Naive thymus-derived CD4-positive, alpha-beta T cell (primary cell): ENCODE data around the gene MLST8. TPM values are rescaled to one million over a fixed set of nuclear protein-coding genes. Genes with fewer than 3 reads are reported as not detected.

Experiments
- ATAC-seq: fragments of 150-1000 bp; cut with Tn5 transposase; 2 replicates; pipeline ENCODE4 v1.10.0; 2021; ENCODE audit warnings: mild to moderate bottlenecking, moderate library complexity
- CTCF ChIA-PET: fragments of 350-600 bp; sonication (Branson Sonifier 250); formaldehyde crosslinking; loops from one replicate; lab custom pipeline; 2021; ENCODE audit warnings: antibody characterized with exemption; lab: Charles Lee
- POLR2A ChIA-PET: fragments of 350-600 bp; sonication (Branson Sonifier 250); formaldehyde crosslinking; loops from one replicate; lab custom pipeline; 2021; ENCODE audit warnings: antibody characterized with exemption, inconsistent platforms; lab: Charles Lee
- DNase-seq, 9 donors: peaks; one replicate each; pipeline versions ENCODE4 v3.0.0 to v3.0.0-alpha.2; 2020 to 2022; ENCODE audit warnings: mixed read lengths in 1 of 9
- H3K27ac ChIP-seq: one replicate; pipeline ENCODE4 v1.7.0; 2013; ENCODE audit warnings: mild to moderate bottlenecking, low read depth, low read length, moderate library complexity
- H3K27me3 ChIP-seq, 2 donors: one replicate each; pipeline ENCODE4 v1.7.0; 2013; ENCODE audit warnings: low read length in 2 of 2, mild to moderate bottlenecking in 2 of 2, moderate library complexity in 2 of 2; ENCODE audit not compliant: control insufficient read depth in 2 of 2, insufficient read depth in 2 of 2
- H3K36me3 ChIP-seq, 3 experiments: 1 replicate in 2 of 3; 2 replicates in 1 of 3; pipeline ENCODE4 v1.7.0; 2013; ENCODE audit warnings: low read length in 3 of 3, mild to moderate bottlenecking in 3 of 3, moderate library complexity in 1 of 3; ENCODE audit not compliant: insufficient read depth in 3 of 3, control insufficient read depth in 2 of 3
- H3K4me1 ChIP-seq, 2 donors: one replicate each; pipeline ENCODE4 v1.7.0; 2013; ENCODE audit warnings: low read length in 2 of 2, mild to moderate bottlenecking in 2 of 2, moderate library complexity in 1 of 2; ENCODE audit not compliant: control insufficient read depth in 2 of 2, insufficient read depth in 2 of 2
- H3K4me3 ChIP-seq: 2 replicates; pipeline ENCODE4 v1.7.0; 2013; ENCODE audit warnings: mild to moderate bottlenecking, low read length
- H3K9me3 ChIP-seq, 3 experiments: 1 replicate in 2 of 3; 2 replicates in 1 of 3; pipeline ENCODE4 v1.7.0; 2013; ENCODE audit warnings: low read length in 3 of 3; ENCODE audit not compliant: control insufficient read depth in 2 of 3
- H3K27ac Mint-ChIP-seq, 9 donors: one replicate each; pipeline ENCODE4 v1.8.0; 2020 to 2022; ENCODE audit warnings: mixed read lengths in 9 of 9, mild to moderate bottlenecking in 8 of 9, moderate library complexity in 5 of 9, inconsistent platforms in 2 of 9
- H3K27me3 Mint-ChIP-seq, 5 donors: one replicate each; pipeline ENCODE4 v1.8.0; 2021 to 2022; ENCODE audit warnings: mixed read lengths in 5 of 5, mild to moderate bottlenecking in 1 of 5
- H3K36me3 Mint-ChIP-seq, 5 donors: one replicate each; pipeline ENCODE4 v1.8.0; 2020 to 2022; ENCODE audit warnings: mixed read lengths in 5 of 5, mild to moderate bottlenecking in 3 of 5, inconsistent platforms in 1 of 5
- H3K4me1 Mint-ChIP-seq, 7 donors: one replicate each; pipeline ENCODE4 v1.8.0; 2020 to 2022; ENCODE audit warnings: mixed read lengths in 7 of 7, mild to moderate bottlenecking in 3 of 7, inconsistent platforms in 1 of 7
- H3K4me3 Mint-ChIP-seq, 10 donors: one replicate each; pipeline ENCODE4 v1.8.0; 2020 to 2022; ENCODE audit warnings: mild to moderate bottlenecking in 10 of 10, mixed read lengths in 10 of 10, moderate library complexity in 6 of 10, inconsistent platforms in 2 of 10
- H3K9me3 Mint-ChIP-seq, 11 donors: one replicate each; pipeline ENCODE4 v1.8.0; 2020 to 2022; ENCODE audit warnings: mixed read lengths in 11 of 11, mild to moderate bottlenecking in 4 of 11, inconsistent platforms in 1 of 11, moderate library complexity in 1 of 11
- intact Hi-C, 2 donors: fragments of 100-400 bp; cut with micrococcal nuclease; formaldehyde crosslinking; loops; one replicate each; pipeline ENCODE4 v1.15.1; 2023
- polyA plus RNA-seq, 2 donors: library from polyadenylated mRNA; unstranded; fragments of 300-500 nt; fragmentation: Illumina TruSeq; gene quantifications; one replicate each; pipeline ENCODE4 v1.2.3, GENCODE V29; 2021
- total RNA-seq, 6 experiments: library from RNA in 5 of 6; stranded (reverse) in 5 of 6; gene quantifications; 1 replicate in 5 of 6; 2 replicates in 1 of 6; pipeline ENCODE4 v1.2.3 and lab custom pipeline; 2021 to 2026

The MLST8 gene
- total and polyA plus RNA-seq, 7 experiments from 2014 or later: 20.7 to 41.2 (median 35.5) TPM

DNA sequence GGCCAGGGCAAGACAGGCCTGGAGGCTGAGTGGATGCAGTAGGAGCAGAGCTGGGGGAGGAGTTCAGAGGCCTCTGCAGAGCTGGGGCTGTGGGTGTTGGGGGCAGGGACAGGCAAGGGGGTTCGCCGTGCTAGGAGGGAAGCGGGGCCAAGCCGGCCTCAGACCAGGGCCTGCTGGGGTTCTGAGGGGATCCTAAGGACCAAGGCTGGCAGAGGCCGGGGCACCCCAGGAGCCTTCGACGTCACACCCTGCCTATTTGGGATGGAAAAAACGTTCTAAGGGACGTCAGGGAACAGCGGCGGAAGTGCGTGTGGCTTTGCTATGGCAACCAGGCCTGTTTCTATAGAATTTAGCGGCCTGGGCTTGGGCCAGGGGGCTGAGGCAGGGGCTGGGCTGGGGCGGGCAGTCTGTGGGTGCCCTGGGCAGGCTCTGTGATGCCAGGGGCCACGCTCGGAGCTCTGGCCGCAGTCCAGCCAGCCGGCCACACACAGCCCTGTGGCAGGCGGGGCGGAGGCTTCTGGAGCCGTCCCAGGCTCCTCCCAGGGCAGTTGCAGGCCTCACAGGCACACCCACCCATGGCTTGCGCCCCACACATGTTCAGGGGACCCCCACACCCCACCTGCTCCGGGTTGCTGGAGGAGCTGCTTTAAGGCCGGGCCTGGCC, 45.9 kb upstream of the MLST8 start:
- intact Hi-C loops: loop anchor here (5.0 to 10.0 kb wide), 10 partner anchors 48 to 852 kb away; partner anchors contain the start of genes NUBP2 (in 2 of the 2), SPSB3 (in 2 of the 2), CCNF (in 1 of the 2) and E4F1 (in 1 of the 2)
- Mint-ChIP-seq H3K4me1 (peaks cover 20 to 37% (median 27%) of the 10 kb centered on the region in 7 donors), H3K36me3 (peaks cover 0 to 12% (median 0%) of the 10 kb centered on the region in 5 donors), H3K27ac (peak overlapping the region in 2 of 9 donors; percentile 19), H3K4me3 (no peak overlapping the region), H3K27me3 (no peaks in the 10 kb centered on the region), H3K9me3 (no peaks in the 10 kb centered on the region)
- ChIA-PET CTCF (no interaction called here), POLR2A (no interaction called here)
- Histone ChIP-seq H3K27ac (no peak overlapping the region), H3K27me3 (no peaks in the 10 kb centered on the region), H3K4me1 (peaks cover under 1 to 22% of the 10 kb centered on the region in 2 donors), H3K9me3 (no peaks in the 10 kb centered on the region), H3K36me3 (no peaks in the 10 kb centered on the region), H3K4me3 (no peak overlapping the region)
- no peak for DNase-seq
- no peak for ATAC-seq

DNA sequence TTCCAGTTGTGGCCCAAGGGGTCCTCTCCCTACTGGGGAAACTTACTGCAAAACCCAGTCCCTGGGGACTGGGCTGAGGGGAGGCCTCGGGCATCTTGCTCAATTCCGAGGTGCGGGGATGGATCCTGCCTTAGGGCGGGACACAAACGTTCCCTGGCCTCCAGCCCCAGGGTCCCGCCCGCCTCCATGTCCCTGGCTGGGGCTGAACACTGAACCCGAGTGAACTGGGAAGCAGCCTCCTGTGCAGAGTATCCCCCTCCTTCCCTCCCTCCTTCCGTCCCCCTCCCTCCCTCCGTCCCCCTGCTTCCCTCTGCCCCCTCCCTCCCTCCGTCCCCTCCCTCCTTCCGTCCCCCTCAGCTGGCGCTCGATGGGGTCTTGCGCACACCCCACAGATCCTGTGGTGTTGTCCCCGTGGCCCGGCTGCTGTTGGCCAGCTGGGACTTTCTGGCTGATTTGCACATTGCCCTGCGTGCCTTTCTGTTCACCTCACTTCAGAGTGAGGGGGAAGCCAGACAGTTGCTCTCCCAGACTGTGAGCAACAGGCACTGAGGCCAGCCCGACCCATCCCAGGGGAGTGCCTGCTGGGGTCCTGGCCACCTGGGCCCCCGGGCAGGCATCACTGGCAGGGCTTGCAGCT, 44.2 kb upstream of the MLST8 start:
- no peak overlapping the region for H3K27ac ChIP-seq
- H3K27me3 ChIP-seq: no peaks in the 10 kb centered on the region
- Mint-ChIP-seq H3K27me3 (no peaks in the 10 kb centered on the region), H3K36me3 (peaks cover 0 to 10% (median 0%) of the 10 kb centered on the region in 5 donors), H3K27ac (no peak overlapping the region), H3K4me3 (no peak overlapping the region), H3K9me3 (no peaks in the 10 kb centered on the region), H3K4me1 (peaks cover 14 to 25% (median 20%) of the 10 kb centered on the region in 7 donors)
- intact Hi-C loops: no loop called here
- no peak for ATAC-seq
- H3K4me3 ChIP-seq: no peak overlapping the region
- ChIA-PET POLR2A (interaction anchor here (1.3 kb wide), 1 partner anchor 9 kb away, joined by 3 read pairs; no protein-coding TSS in a partner anchor), CTCF (no interaction called here)
- H3K36me3 ChIP-seq: peaks cover 0 to 5% (median 3%) of the 10 kb centered on the region in 3 experiments
- no peak for DNase-seq
- peaks cover 0 to 14% of the 10 kb centered on the region in 2 donors for H3K4me1 ChIP-seq
- H3K9me3 ChIP-seq: no peaks in the 10 kb centered on the region

DNA sequence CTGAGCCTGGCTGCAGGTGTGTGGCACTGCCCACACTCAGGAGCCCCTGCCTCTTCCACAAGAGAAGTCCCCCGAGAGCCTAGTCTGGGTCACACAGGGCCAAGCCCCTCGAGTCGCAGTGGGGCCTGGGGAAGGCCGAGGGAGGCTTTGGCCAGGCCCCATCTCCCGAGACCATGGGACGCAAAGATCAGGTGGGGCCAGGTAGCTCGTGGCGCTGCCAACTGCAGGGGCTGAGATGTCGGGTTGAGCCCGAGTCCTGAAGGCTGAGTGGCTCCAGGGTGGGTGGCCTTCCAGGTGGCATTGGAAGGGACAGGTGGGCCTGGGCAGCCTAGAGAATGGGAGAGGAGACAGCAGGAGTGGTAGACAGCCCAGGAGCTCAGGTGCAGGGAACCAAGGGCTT, 43.3 kb upstream of the MLST8 start:
- ATAC-seq (no peak), DNase-seq (no peak)
- Mint-ChIP-seq H3K4me1 (peaks cover 6 to 16% (median 13%) of the 10 kb centered on the region in 7 donors), H3K36me3 (peaks cover 0 to 13% (median 0%) of the 10 kb centered on the region in 5 donors), H3K9me3 (no peaks in the 10 kb centered on the region), H3K27ac (peak overlapping the region in 1 of 9 donors; percentile 51), H3K27me3 (no peaks in the 10 kb centered on the region), H3K4me3 (no peak overlapping the region)
- peaks cover 0 to 7% of the 10 kb centered on the region in 2 donors for H3K4me1 ChIP-seq
- intact Hi-C loops: no loop called here
- no peak overlapping the region for H3K4me3 ChIP-seq
- H3K9me3 ChIP-seq: no peaks in the 10 kb centered on the region
- H3K36me3 ChIP-seq: peaks cover 0 to 14% (median 3%) of the 10 kb centered on the region in 3 experiments
- ChIA-PET POLR2A (interaction anchor here (1.3 kb wide), 1 partner anchor 10 kb away, joined by 3 read pairs; no protein-coding TSS in a partner anchor), CTCF (interaction anchor here (1.0 kb wide), 1 partner anchor 158 kb away, joined by 3 read pairs; no protein-coding TSS in a partner anchor)
- H3K27ac ChIP-seq: no peak overlapping the region
- H3K27me3 ChIP-seq: no peaks in the 10 kb centered on the region

DNA sequence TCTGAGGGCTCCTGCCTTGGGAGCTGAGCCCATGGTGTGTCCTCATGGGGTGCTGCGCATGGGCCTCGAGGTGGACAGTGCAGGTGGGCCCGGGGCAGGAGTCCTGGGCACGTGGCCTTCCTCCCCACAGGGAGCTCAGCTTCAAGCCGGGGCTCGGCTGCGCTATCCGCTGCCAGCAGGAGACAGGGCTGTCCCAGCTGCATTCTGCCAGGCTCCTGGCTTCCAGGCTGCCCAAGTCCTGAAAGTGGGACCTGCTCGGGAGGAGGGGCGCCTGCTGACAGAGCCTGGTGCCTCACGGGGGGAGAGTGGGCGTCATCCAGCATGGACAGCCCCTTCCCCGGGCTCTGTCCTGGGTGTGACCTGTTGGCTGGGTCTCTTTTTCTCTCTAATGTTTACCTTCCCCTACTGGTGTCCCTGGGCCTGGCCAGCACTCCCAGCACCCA, 42.6 kb upstream of the MLST8 start:
- ChIA-PET CTCF (interaction anchor here (1.0 kb wide), 1 partner anchor 159 kb away, joined by 3 read pairs; no protein-coding TSS in a partner anchor), POLR2A (no interaction called here)
- Mint-ChIP-seq H3K9me3 (no peaks in the 10 kb centered on the region), H3K27ac (no peak overlapping the region), H3K4me3 (no peak overlapping the region), H3K4me1 (peaks cover 0 to 8% (median 6%) of the 10 kb centered on the region in 7 donors), H3K36me3 (peaks cover 0 to 13% (median 0%) of the 10 kb centered on the region in 5 donors), H3K27me3 (no peaks in the 10 kb centered on the region)
- Histone ChIP-seq H3K27ac (no peak overlapping the region), H3K27me3 (no peaks in the 10 kb centered on the region), H3K4me1 (no peaks in the 10 kb centered on the region), H3K4me3 (no peak overlapping the region), H3K36me3 (peaks cover 0 to 22% (median 3%) of the 10 kb centered on the region in 3 experiments), H3K9me3 (no peaks in the 10 kb centered on the region)
- no peak for DNase-seq
- intact Hi-C loops: no loop called here
- ATAC-seq: no peak

DNA sequence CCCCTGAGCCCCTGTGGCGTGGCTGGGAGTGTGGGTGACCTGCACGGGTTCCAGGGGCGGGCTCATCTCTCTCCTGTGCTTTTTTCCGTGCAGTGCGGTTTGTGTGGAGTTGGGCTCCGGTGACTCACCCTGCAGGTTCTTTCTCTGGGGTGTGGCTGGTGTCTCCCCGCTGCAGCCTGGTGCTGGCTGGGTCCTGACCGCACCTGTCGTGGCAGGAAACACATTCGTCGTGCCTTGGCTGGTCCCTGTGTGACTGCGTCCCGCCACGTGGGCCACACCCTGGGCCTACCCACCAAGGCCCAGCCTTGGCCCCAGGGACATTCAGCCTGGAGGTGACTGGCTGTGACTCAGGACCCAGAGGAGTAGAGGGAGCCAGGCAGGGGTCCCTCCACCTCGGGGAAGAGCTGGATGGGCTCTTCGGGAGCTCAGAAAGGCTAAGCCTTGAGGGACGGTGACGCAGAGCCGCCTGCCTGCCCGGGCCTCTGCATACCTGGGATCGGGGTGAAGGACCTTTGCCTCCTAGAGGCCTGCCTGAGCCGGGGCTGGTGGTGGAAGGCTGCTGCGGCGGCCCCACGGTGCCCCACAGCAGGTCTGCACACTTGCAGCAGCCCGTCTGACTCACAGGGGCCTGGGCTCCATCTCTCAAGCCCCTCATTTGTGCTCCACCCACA, 41.9 kb upstream of the MLST8 start:
- peak overlapping the region in 2 of 9 donors; percentile 4 to 19 for H3K27ac Mint-ChIP-seq
- H3K27me3 ChIP-seq: no peaks in the 10 kb centered on the region
- no peaks in the 10 kb centered on the region for H3K9me3 ChIP-seq
- H3K9me3 Mint-ChIP-seq: no peaks in the 10 kb centered on the region
- H3K27me3 Mint-ChIP-seq: no peaks in the 10 kb centered on the region
- intact Hi-C loops: no loop called here
- ATAC-seq (no peak), DNase-seq (no peak)
- H3K4me1 Mint-ChIP-seq: peaks cover 0 to 8% (median 0%) of the 10 kb centered on the region in 7 donors
- H3K36me3 Mint-ChIP-seq: peaks cover 0 to 13% (median 0%) of the 10 kb centered on the region in 5 donors
- ChIA-PET POLR2A (interaction anchor here (0.6 kb wide), 1 partner anchor 8 kb away, joined by 3 read pairs; the partner anchor contains the start of gene TRAF7), CTCF (interaction anchor here (0.6 kb wide), 1 partner anchor 1135 kb away, joined by 4 read pairs; no protein-coding TSS in a partner anchor)
- H3K4me1 ChIP-seq: no peaks in the 10 kb centered on the region
- H3K36me3 ChIP-seq: peaks cover 0 to 28% (median 3%) of the 10 kb centered on the region in 3 experiments
- no peak overlapping the region for H3K27ac ChIP-seq
- no peak overlapping the region for H3K4me3 Mint-ChIP-seq
- no peak overlapping the region for H3K4me3 ChIP-seq

DNA sequence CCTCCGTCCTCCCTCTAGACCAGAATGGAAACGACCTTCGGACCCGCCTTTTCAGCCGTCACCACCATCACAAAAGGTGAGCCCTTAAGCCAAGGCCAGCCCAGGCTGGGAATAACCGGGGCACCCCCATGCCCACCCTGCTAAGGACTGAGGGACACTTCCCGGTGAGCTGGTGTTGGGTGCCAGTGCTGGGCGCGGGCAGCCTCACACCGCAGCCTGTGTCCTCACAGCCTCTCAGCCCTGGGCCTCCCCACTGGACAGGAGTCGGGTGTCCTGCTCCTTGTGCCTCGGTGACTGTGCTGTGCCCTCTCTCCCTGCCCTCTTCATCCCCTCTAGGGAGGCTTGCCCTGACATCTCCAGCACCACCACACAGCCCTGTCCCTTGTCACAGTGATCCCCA, 39.4 kb upstream of the MLST8 start:
- H3K4me3 ChIP-seq: no peak overlapping the region
- H3K9me3 ChIP-seq: no peaks in the 10 kb centered on the region
- no peak overlapping the region for H3K27ac ChIP-seq
- H3K36me3 ChIP-seq: peaks cover 0 to 32% (median 3%) of the 10 kb centered on the region in 3 experiments
- DNase-seq (no peak), ATAC-seq (no peak)
- POLR2A ChIA-PET: interaction anchor here (0.5 to 1.8 kb wide), 2 partner anchors 11 to 1476 kb away, joined by 4 to 6 read pairs; partner anchors contain the start of genes TRAF7 and WDR24
- H3K27ac Mint-ChIP-seq: peak overlapping the region in 2 of 9 donors; percentile 25 to 56
- peaks cover 0 to 3% (median 0%) of the 10 kb centered on the region in 7 donors for H3K4me1 Mint-ChIP-seq
- no peaks in the 10 kb centered on the region for H3K9me3 Mint-ChIP-seq
- H3K27me3 ChIP-seq: no peaks in the 10 kb centered on the region
- no peaks in the 10 kb centered on the region for H3K27me3 Mint-ChIP-seq
- intact Hi-C loops: no loop called here
- no peak overlapping the region for H3K4me3 Mint-ChIP-seq
- H3K4me1 ChIP-seq: no peaks in the 10 kb centered on the region
- CTCF ChIA-PET: no interaction called here
- H3K36me3 Mint-ChIP-seq: peaks cover 0 to 13% (median 0%) of the 10 kb centered on the region in 5 donors
